Erythroblast (primary cell): ENCODE measurements around the gene IL16.

Experiments
- GATA1 ChIP-seq: IDR thresholded peaks from 2 replicates; pipeline ENCODE4 v1.6.1; 2011; ENCODE audit warnings: low read depth, mild to moderate bottlenecking, control low read depth, low read length, moderate library complexity
- POLR2A ChIP-seq: IDR thresholded peaks from 2 replicates; pipeline ENCODE4 v1.6.1; 2011; ENCODE audit warnings: mild to moderate bottlenecking, low read length

DNA sequence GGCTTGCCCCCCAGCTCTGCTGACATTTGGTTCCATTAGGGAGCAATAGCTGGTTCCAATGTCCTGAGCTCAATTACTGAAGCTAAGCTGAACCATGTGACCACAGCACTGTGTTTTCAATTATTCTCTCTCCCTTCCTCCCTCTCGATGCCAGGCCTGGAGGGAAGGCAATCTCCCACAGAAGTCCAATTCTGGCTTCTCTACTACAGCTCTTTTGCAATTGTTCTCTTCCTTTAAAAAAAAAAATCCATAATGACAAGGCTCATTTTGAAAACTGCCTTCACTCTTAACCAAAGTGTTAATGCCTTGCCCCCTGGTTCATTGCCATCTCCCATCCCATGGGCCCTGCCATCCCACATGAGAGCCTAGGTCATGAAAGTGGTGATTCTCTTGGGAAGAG is 24.8 kb downstream of the IL16 start:
- no peak for TF ChIP-seq POLR2A
- TF ChIP-seq GATA1, result no peak
